Measurements from ENCODE around the gene CPLX4.

DNA sequence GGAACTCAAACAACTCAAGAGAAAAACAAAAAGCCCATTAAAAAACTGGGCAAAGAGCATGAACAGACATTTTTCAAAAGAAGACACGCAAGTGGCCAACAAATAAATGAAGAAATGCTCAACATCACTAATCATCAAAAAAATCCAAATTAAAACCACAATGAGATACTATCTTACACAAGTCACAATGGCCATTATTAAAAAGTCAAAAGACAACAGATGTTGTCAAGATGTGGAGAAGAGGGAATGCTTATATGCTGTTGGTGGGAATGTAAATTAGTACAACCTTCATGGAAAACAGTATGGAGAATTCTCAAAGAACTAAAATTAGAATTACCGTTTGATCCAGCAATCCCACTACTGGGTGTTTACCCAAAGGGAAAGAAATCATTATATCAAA is 25.5 kb upstream of the CPLX4 start:
- TF ChIP-seq, protein P1, sequence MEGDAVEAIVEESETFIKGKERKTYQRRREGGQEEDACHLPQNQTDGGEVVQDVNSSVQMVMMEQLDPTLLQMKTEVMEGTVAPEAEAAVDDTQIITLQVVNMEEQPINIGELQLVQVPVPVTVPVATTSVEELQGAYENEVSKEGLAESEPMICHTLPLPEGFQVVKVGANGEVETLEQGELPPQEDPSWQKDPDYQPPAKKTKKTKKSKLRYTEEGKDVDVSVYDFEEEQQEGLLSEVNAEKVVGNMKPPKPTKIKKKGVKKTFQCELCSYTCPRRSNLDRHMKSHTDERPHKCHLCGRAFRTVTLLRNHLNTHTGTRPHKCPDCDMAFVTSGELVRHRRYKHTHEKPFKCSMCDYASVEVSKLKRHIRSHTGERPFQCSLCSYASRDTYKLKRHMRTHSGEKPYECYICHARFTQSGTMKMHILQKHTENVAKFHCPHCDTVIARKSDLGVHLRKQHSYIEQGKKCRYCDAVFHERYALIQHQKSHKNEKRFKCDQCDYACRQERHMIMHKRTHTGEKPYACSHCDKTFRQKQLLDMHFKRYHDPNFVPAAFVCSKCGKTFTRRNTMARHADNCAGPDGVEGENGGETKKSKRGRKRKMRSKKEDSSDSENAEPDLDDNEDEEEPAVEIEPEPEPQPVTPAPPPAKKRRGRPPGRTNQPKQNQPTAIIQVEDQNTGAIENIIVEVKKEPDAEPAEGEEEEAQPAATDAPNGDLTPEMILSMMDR (IDR thresholded peaks at IDR 0.05), result no peak
- TF ChIP-seq POLR2A (IDR thresholded peaks at IDR 0.05) (no peak), EP300 (IDR thresholded peaks at IDR 0.05) (no peak)

All from tibial nerve (tissue), 4 donors.